Stimulated activated CD4-positive, alpha-beta T cell treated with anti-CD3 and anti-CD28 coated beads, Interleukin-4, amount 100 ng/mL, for 4 hours (primary cell): ENCODE data around the gene PLEKHM1.
A peak's percentile ranks its signal among the peaks of the same experiment; 100 is the strongest.

Experiments
- DNase-seq, 2 experiments: peaks; one replicate each; pipeline ENCODE4 v3.0.0-alpha.2; 2020

Gene PLEKHM1

DNA sequence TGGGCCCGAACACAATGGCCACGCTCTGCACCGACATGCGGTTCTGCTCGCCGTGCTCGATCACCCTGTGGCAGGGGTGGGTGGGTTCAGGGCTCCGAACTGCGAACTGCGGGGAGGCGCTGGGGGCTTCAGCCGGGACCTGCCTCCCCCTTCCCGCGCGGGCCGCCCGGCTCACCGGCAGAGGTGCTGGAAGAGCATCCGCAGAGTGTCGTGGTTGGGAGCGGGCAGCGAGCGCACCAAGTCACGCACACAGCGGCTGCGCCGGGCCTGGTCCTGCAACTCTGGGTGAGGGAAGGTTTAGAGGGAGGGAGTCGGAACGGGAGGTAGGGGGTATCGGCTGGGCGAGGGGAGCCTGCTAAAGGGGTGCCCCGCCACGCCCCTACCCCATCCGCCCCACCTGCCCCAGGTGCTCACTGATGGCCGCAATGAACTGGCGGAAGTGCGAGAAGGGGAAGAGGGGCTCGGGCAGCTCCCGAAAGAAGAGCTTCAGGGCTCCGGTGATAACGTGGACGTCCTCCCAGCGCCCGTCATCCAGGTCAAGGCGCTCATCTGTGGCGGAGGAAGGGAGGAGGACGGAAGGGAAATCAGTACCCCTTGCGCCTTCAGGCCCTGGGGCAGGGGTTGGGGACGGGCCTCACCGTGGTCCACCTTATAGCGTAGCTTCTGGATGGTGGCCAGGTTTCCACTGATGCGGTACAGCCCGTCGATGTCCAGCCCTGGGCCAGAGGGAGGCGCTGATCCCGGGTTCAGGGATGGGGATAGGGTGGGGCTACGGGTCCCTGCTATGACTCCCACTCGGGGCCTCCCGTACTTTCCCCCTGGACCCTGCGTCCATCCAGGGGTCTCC is 94.7 kb downstream of the PLEKHM1 start:
- no peak for DNase-seq

DNA sequence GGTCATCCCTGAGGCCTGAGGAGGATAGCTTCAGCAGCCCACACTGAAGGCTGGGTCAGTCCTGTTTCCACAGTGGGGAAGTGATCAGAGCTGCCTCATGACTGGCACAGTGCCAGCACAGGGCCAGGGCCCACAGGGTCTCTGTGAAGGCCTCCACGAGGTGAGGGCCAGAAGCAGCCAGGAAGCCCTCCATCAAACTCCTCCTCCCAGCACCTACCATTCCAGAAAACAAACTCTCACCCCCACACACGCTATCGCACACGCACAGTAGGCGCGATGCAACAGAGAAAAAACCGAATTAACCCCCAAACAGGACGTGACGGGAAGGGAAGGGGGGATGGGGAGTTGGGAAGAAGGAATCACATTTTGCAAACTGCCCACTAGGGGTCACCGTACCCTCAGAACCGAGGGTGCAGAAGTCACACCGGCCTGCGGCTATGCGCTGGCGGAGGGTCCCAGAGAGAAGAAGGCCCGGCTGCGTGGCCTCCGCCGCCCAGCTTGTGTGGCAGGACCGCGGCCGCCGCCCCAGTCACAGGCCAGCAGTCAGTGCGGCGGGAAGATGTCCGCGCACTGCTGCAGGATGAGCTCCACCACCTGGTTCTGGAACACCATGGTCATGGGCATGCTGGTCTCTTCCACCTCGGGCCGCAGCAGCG is 95.5 kb downstream of the PLEKHM1 start:
- DNase-seq, result peak in 1 of 2 experiments; percentile 26

DNA sequence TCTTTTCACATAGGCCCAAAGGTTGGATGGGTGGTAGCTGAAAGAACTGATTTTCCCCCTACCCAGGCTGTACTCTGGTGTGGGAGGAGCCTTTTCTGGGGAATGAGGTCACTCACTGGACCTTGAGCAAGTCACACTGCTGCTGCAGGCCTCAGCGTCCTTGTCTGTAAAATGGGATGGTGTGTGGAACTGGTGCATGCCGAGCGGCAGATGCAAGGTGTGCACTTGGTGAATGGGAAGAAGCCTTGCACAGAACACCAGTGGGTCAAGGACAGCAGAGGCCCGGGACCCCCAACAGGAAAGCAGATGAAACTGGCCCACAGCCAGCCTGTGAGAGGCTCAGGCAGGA is 96.0 kb downstream of the PLEKHM1 start:
- no peak for DNase-seq

DNA sequence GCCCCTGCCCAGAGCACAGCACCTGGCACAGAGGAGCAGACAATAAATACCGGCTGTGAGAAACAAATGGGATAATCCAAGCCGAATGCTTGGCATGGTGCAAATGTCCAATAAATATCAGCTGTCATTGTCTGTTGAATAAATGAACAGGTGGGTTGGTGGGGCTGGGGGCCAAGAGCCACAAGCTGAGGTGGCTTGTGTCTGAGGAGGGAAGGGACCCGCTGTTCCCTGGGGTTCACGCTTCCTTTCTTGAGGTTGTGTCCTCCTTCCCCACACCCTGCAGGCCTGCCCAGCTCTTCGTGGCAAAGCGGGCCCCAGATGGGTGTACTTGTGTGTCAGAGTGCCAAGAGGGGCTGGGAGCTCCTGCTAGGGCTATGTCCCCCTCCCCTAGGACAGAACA is 96.4 kb downstream of the PLEKHM1 start:
- no peak for DNase-seq

DNA sequence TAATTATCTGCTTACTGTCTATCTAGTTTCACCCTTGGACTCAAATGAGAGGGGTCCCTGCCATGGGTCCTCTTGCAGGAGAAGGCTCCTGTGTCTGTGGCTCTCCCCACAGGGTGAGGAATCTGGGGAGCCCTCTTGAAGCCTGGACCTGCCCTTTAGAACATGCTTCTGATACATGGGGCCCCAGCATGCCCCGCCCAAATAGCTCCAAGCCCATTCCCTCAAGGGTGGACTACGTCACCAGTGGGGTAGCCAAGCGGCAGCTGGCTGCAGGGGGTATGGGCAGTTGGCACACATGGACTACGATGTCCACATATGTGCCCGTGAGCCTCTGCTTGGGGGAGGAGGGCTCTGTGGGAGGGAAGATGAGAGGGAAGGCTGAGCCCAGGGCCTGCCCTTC is 97.1 kb downstream of the PLEKHM1 start:
- DNase-seq, result no peak

DNA sequence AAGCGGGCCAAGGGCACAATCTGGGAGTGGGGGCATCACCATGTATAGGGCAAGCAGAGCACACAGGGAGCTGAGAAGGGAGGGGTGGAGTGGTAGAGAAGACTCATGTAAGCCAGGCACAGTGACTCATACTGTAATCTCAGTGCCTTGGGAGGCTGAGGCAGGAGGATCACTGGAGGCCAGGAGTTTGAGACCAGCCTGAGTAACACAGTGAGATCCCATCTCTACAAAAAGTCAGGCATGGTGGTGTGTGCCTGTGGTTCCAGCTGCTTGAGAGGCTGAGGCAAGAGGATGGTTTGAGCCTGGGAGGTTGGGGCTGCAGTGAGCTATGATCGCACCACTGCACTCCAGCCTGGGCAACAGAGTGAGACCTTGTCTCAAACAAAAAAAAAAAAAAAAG is 98.6 kb downstream of the PLEKHM1 start:
- DNase-seq, result no peak

DNA sequence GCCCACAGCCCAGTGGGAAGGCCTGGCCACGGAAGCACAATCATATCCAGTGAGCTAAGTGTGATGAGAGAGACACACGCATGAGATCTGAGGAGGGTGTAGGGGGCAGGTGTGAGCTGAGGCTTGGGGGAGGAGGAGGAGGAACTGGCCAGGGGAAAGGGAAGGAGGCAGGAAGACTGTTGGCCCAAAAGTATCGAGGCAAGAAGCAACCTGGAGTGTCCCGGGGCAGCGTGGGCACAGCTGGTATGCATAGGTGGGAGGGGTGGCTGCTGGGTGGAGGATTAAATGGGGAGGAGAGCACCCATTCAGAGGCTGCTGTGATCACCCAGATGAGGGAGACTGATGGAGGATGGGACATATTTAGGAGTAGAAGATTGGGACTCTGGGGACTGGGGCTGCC is 99.2 kb downstream of the PLEKHM1 start:
- DNase-seq, result no peak

DNA sequence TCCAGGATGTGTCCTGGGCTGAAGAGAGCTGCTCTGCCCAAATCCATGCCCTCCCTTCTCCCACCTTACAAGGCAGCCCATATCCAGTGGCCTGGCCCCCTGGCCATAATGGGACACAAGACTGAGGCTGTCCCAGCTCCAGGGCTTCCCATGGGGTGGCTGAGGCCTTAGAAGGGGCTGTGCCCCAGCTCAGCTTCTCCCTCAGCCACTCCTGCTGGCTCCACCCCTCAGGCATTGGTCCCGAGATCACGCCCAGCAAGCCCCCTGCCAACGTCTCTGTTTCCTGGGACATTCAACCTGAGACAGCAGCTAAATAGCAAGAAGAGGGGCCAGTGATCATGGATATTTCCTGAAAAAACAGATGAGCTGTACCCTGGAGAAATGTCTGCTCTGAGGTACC is 101.2 kb downstream of the PLEKHM1 start:
- DNase-seq, result no peak

DNA sequence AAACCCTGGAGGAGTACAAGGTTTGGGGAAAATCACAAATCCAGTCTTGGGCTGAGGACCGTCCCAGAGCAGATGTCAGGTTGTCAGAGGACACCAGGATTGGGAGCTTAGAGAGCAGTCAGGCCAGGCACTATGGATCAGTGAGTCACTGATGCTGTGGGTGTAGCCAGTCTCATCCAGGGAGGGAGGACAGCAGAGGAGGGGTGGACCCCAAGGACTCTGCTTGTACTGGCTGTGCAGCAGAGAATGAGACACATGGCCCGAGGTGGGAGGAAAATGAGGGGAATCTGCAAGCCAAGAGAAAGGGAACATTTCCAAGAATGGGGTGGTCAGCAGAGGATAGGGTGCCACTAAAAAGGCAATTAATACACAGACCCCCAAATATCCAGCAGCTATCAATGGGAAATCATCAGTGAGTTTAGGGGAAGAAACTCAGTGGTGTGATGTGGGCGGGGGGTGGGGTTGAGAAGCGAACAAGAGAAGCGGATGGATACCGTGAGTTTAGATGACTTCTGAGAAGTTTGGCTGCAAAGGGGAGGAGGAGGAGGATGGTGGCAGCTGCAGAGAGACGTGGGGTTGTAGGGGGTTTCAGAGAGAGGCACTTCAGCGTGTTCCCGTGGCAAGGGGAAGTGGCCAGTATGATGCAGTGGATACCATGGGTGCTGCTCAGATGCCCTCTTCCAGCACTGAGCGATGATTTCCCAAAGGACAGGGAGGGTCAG is 101.8 kb downstream of the PLEKHM1 start:
- DNase-seq, result no peak

DNA sequence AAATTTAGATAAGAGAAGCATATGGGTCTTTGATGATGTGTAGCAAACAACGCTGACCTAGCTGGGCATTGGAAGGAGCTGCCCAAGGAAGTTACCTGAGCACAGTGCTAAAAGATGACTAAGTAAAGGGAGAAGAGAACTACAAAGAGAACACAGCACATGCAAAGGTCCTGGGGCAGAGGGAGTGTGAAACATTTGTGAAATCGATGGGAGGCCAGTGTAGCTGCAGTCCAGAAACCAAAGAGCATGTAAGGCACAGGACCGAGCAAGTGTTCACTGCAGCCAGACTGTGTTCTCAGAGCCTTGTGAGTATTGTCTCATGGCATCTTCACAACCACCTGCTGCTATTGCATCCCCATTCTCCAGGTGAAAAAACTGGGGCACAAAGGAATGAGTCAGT is 102.8 kb downstream of the PLEKHM1 start:
- DNase-seq, result no peak

DNA sequence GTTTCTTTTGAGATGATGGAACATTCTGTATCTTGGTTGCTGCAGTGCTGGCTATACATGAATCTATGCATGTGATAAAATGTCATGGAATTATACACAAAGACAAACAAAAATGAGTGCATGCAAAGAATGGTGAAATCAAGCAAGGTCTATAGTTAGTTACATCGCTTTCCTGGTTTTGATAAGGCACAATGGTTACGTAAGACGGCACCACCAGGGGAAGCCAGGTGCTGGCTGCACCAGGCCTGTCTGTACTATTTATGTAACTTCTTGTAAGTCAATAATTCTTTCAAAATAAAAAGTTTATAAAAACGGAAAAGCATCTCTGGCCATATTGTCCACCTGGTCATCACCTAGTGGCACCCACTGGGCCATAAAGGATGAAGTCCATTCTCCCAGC is 104.3 kb downstream of the PLEKHM1 start:
- no peak for DNase-seq
